ENCODE measurements around the gene FCRL2.

- TF ChIP-seq CTCF (IDR thresholded peaks at IDR 0.05) (no peak), POLR2A (IDR thresholded peaks at IDR 0.05) (no peak), EP300 (IDR thresholded peaks at IDR 0.05) (no peak)
Observed at GRCh38 chr1:157819896-157820295, 43.0 kb upstream of the FCRL2 start, which contains the start of gene FCRL1.

Measured in tibial nerve (tissue), 4 donors.